ENCODE results near the gene MBOAT2. TPM values are rescaled to one million over a fixed set of nuclear protein-coding genes. Genes with fewer than 3 reads are reported as not detected.
A peak's percentile ranks its signal among the peaks of the same experiment; 100 is the strongest.

MBOAT2 gene, protein sequence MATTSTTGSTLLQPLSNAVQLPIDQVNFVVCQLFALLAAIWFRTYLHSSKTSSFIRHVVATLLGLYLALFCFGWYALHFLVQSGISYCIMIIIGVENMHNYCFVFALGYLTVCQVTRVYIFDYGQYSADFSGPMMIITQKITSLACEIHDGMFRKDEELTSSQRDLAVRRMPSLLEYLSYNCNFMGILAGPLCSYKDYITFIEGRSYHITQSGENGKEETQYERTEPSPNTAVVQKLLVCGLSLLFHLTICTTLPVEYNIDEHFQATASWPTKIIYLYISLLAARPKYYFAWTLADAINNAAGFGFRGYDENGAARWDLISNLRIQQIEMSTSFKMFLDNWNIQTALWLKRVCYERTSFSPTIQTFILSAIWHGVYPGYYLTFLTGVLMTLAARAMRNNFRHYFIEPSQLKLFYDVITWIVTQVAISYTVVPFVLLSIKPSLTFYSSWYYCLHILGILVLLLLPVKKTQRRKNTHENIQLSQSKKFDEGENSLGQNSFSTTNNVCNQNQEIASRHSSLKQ
- 0.11 TPM in 2 replicates for total RNA-seq (2016; rRNA removed; fragmentation: Illumina TruSeq; extraction: Trizol)
- total RNA-seq (2016; cell fraction: cytosol; rRNA removed; fragmentation: Illumina TruSeq; extraction: Trizol; ENCODE audit: low read depth), result 0.20 and 0.71 TPM in 2 replicates
- 0.22 and 0.40 TPM in 2 replicates for total RNA-seq (2016; cell fraction: insoluble cytoplasmic fraction; rRNA removed; fragmentation: Illumina TruSeq; extraction: Trizol)
- total RNA-seq (2016; cell fraction: membrane; rRNA removed; fragmentation: Illumina TruSeq; extraction: Trizol), result 0.17 and 0.34 TPM in 2 replicates
- 0.09 and 0.31 TPM in 2 replicates for total RNA-seq (2016; cell fraction: nucleus; rRNA removed; fragmentation: Illumina TruSeq; extraction: Trizol)
- polyA plus RNA-seq (2011; rRNA removed), result 0.09 and 0.36 TPM in 2 replicates
- 0.01 TPM in 1 of 2 replicates, not detected in the other for polyA plus RNA-seq (2011; cell fraction: cytosol; rRNA removed)
- polyA plus RNA-seq (2011; cell fraction: nucleus; rRNA removed), result 0.24 TPM in 1 of 2 replicates, not detected in the other
- polyA plus RNA-seq (2012), result not detected in 2 replicates
- polyA plus RNA-seq (2016; cell fraction: cytosol; fragmentation: Illumina TruSeq; extraction: Trizol; ENCODE audit: low read depth), result 0.19 and 0.32 TPM in 2 replicates
- polyA plus RNA-seq (2016; cell fraction: insoluble cytoplasmic fraction; fragmentation: Illumina TruSeq; extraction: Trizol; ENCODE audit: low read depth), result 0.08 TPM in 1 of 2 replicates, not detected in the other
- 0.24 and 0.25 TPM in 2 replicates for polyA plus RNA-seq (2016; cell fraction: membrane; fragmentation: Illumina TruSeq; extraction: Trizol; ENCODE audit: low read depth)
- not detected in 2 replicates for polyA plus RNA-seq (2016; cell fraction: nucleus; fragmentation: Illumina TruSeq; extraction: Trizol; ENCODE audit: insufficient read depth, low read depth)
- polyA minus RNA-seq (2011; rRNA and poly(A)+ RNA removed; ENCODE audit: low replicate concordance), result 0.84 and 7.1 TPM in 2 replicates
- not detected in 2 replicates for polyA minus RNA-seq (2011; cell fraction: cytosol; rRNA and poly(A)+ RNA removed)
- polyA minus RNA-seq (2011; cell fraction: nucleus; rRNA and poly(A)+ RNA removed), result 0.37 and 0.39 TPM in 2 replicates
- Bru-seq, nascent RNA, result percentile 13 among the genes with signal in this experiment
- percentile 11 among the genes with signal in this experiment for BruChase-seq, experiment 1, labeled RNA remaining after a 6-hour chase
- BruChase-seq, experiment 2, labeled RNA remaining after a 2-hour chase, result percentile 13 among the genes with signal in this experiment
- long read RNA-seq, experiment 1, result 0 reads
- long read RNA-seq, experiment 2, result 0 reads

DNA sequence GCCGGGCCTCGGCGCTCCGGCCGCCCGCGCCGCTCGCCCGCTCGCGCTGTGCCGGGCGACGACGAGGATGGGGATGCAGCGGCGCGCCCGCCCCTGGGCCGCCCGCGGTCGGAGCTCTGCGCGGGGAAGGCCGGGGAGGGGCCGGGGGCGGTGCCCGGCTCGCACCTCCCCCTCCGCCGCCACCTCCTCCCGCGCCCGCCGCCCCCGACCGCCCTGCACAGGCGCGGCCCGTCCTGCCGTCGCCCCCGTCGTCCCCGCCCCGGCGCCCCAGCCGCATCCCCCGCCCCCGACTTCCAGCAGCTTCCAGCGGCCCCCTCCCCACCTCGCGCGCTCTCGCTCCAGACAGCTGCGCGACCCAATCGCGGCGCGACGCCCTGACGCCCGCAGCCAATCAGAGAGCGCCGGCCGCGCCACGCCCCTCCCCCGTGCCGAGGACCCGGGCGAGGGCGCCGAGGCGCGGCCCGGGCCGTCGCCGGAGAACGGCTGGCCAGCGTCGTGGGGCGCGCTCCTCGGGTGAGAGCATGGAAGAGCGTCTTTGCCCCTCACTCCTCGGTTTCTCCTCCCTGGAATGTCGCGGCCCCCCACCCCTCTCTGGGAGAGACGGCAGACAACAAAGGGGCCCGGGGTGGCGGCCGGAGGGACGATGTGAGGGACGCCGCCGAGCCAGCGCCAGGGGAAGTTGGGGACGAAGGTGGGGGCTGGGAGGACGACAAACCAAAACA is at the start of gene MBOAT2:
Gene MBOAT2 (minus strand): TSS at position 69 of the 722 bp plus-strand sequence. CDS start 70 bp downstream, outside the sequence.
- FAIRE-seq (no peak), ATAC-seq (peak; percentile 92), DNase-seq (ENCODE audit: low spot score) (no peak)
- Histone ChIP-seq H4K20me1 (ENCODE audit: insufficient read depth, low read length) (no peaks in the 10 kb centered on the region), H3K9ac (ENCODE audit: insufficient read depth, low read depth, low read length) (no peak within 1 kb of the TSS), H3K4me2 (ENCODE audit: low read depth, low read length) (peak within 1 kb of the TSS; percentile 60), H3K9me3 (ENCODE audit: low read length) (no peaks in the 10 kb centered on the region), H3K4me3 (replicated peaks in 1 of 3; ENCODE audit: insufficient read depth in 1 of 3, low read depth in 2 of 3, low read length in 3 of 3) (peak within 1 kb of the TSS in 1 of 3 experiments; percentile 49; a peak in 1 of 6 replicates), H3K4me1 (ENCODE audit: insufficient read depth, low read length) (no peaks in the 10 kb centered on the region), H3K27me3 (ENCODE audit: control insufficient read depth in 1 of 2, insufficient read depth in 2 of 2, low read length in 2 of 2) (peaks cover 0 to 42% of the 10 kb centered on the region in 2 experiments; a peak in 4 of 5 replicates), H3K36me3 (replicated peaks in 1 of 2; ENCODE audit: control insufficient read depth in 1 of 2, insufficient read depth in 2 of 2, low read length in 2 of 2) (no peaks in the 10 kb centered on the region), H3K79me2 (ENCODE audit: insufficient read depth, low read length) (no peaks in the 10 kb centered on the region), H2AFZ (ENCODE audit: low read length) (no peak within 1 kb of the TSS), H3K27ac (ENCODE audit: extremely low read length, insufficient read depth, low read length) (no peak within 1 kb of the TSS)
- CTCF ChIA-PET (ENCODE audit: low intra/inter-chr PET ratio, low total read pairs), result no interaction called here
- in situ Hi-C loops (cut with HindIII; ENCODE audit: extremely low pct_ligation_motif_present, low pct_unique_long_range_greater_than_20kb), result no loop called here
- 23% methylated on average over 37 of the region's 104 CpGs for WGBS (ENCODE audit: low lambda C conversion rate)
- BruUV-seq (replicated peaks), result no TSS peak
- intact Hi-C loops (cut with micrococcal nuclease; ENCODE audit: unreplicated experiment), result no loop called here
- POLR2A ChIA-PET, result no interaction called here
- TF ChIP-seq SP2 (CRISPR knock-in tag; IDR thresholded peaks at IDR 0.05), result peak; percentile 74
- peak; percentile 61; the same call in 1 of the 2 replicates for TF ChIP-seq ZNF777 (CRISPR knock-in tag; IDR thresholded peaks at IDR 0.05)
- TF ChIP-seq, protein P1, sequence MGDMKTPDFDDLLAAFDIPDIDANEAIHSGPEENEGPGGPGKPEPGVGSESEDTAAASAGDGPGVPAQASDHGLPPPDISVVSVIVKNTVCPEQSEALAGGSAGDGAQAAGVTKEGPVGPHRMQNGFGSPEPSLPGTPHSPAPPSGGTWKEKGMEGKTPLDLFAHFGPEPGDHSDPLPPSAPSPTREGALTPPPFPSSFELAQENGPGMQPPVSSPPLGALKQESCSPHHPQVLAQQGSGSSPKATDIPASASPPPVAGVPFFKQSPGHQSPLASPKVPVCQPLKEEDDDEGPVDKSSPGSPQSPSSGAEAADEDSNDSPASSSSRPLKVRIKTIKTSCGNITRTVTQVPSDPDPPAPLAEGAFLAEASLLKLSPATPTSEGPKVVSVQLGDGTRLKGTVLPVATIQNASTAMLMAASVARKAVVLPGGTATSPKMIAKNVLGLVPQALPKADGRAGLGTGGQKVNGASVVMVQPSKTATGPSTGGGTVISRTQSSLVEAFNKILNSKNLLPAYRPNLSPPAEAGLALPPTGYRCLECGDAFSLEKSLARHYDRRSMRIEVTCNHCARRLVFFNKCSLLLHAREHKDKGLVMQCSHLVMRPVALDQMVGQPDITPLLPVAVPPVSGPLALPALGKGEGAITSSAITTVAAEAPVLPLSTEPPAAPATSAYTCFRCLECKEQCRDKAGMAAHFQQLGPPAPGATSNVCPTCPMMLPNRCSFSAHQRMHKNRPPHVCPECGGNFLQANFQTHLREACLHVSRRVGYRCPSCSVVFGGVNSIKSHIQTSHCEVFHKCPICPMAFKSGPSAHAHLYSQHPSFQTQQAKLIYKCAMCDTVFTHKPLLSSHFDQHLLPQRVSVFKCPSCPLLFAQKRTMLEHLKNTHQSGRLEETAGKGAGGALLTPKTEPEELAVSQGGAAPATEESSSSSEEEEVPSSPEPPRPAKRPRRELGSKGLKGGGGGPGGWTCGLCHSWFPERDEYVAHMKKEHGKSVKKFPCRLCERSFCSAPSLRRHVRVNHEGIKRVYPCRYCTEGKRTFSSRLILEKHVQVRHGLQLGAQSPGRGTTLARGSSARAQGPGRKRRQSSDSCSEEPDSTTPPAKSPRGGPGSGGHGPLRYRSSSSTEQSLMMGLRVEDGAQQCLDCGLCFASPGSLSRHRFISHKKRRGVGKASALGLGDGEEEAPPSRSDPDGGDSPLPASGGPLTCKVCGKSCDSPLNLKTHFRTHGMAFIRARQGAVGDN (CRISPR knock-in tag; IDR thresholded peaks at IDR 0.05), result peak; percentile 41
- TF ChIP-seq, protein P2, sequence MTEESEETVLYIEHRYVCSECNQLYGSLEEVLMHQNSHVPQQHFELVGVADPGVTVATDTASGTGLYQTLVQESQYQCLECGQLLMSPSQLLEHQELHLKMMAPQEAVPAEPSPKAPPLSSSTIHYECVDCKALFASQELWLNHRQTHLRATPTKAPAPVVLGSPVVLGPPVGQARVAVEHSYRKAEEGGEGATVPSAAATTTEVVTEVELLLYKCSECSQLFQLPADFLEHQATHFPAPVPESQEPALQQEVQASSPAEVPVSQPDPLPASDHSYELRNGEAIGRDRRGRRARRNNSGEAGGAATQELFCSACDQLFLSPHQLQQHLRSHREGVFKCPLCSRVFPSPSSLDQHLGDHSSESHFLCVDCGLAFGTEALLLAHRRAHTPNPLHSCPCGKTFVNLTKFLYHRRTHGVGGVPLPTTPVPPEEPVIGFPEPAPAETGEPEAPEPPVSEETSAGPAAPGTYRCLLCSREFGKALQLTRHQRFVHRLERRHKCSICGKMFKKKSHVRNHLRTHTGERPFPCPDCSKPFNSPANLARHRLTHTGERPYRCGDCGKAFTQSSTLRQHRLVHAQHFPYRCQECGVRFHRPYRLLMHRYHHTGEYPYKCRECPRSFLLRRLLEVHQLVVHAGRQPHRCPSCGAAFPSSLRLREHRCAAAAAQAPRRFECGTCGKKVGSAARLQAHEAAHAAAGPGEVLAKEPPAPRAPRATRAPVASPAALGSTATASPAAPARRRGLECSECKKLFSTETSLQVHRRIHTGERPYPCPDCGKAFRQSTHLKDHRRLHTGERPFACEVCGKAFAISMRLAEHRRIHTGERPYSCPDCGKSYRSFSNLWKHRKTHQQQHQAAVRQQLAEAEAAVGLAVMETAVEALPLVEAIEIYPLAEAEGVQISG (CRISPR knock-in tag; IDR thresholded peaks at IDR 0.05), result peak; percentile 28; the same call in 1 of the 2 replicates
- TF ChIP-seq, protein P3, sequence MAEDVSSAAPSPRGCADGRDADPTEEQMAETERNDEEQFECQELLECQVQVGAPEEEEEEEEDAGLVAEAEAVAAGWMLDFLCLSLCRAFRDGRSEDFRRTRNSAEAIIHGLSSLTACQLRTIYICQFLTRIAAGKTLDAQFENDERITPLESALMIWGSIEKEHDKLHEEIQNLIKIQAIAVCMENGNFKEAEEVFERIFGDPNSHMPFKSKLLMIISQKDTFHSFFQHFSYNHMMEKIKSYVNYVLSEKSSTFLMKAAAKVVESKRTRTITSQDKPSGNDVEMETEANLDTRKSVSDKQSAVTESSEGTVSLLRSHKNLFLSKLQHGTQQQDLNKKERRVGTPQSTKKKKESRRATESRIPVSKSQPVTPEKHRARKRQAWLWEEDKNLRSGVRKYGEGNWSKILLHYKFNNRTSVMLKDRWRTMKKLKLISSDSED (CRISPR knock-in tag; IDR thresholded peaks at IDR 0.05), result no peak

Measured in HepG2 (cell line).